H1 (cell line): Measurements from ENCODE around the gene TCF25. TPM values are rescaled to one million over a fixed set of nuclear protein-coding genes. Genes with fewer than 3 reads are reported as not detected.
A peak's percentile ranks its signal among the peaks of the same experiment; 100 is the strongest.

ENCODE experiments used
- CTCF ChIA-PET: fragments of 300-600 bp; sonication (Branson Sonifier 250); formaldehyde crosslinking; loops from one replicate; lab custom pipeline; 2021; ENCODE audit not compliant: partially characterized antibody; lab: Charles Lee
- POLR2A ChIA-PET: fragments of 300-600 bp; sonication (Branson Sonifier 250); formaldehyde crosslinking; loops from one replicate; lab custom pipeline; 2021; ENCODE audit warnings: inconsistent platforms; ENCODE audit not compliant: partially characterized antibody; lab: Charles Lee
- DNase-seq, 2 experiments: peaks; one replicate each; pipeline versions ENCODE4 v3.0.0 to v3.0.0-alpha.2; 2010 to 2022; ENCODE audit warnings: low spot score in 2 of 2, low read depth in 1 of 2, mixed read lengths in 1 of 2
- FAIRE-seq: peaks from 2 replicates; lab custom pipeline; 2011; peaks lifted over from hg19 to GRCh38; lab: Jason Lieb, UNC
- H2AFZ ChIP-seq: 2 replicates; pipeline ENCODE4 v1.8.1; 2012; ENCODE audit warnings: low read length, inconsistent platforms
- H2AK5ac ChIP-seq: 2 replicates; pipeline ENCODE4 v1.6.1; 2013; ENCODE audit warnings: low read depth, low read length
- H2BK120ac ChIP-seq: replicated peaks from 2 replicates; pipeline ENCODE3; 2013; ENCODE audit warnings: low read depth, low read length, inconsistent platforms
- H2BK12ac ChIP-seq: 2 replicates; pipeline ENCODE4 v1.6.1; 2013; ENCODE audit warnings: low read depth, low read length
- H2BK15ac ChIP-seq: 2 replicates; pipeline ENCODE4 v1.6.1; 2013; ENCODE audit warnings: low read length
- H2BK20ac ChIP-seq: 2 replicates; pipeline ENCODE4 v1.6.1; 2013; ENCODE audit warnings: low read length
- H2BK5ac ChIP-seq: 2 replicates; pipeline ENCODE4 v1.6.1; 2013; ENCODE audit warnings: low read depth, low read length
- H3K14ac ChIP-seq: 2 replicates; pipeline ENCODE4 v1.6.1; 2013; ENCODE audit warnings: inconsistent platforms; ENCODE audit not compliant: insufficient read length
- H3K18ac ChIP-seq: 2 replicates; pipeline ENCODE4 v1.6.1; 2013; ENCODE audit warnings: low read length; ENCODE audit errors: extremely low read depth
- H3K23ac ChIP-seq: 2 replicates; pipeline ENCODE4 v1.6.1; 2013; ENCODE audit warnings: inconsistent platforms; ENCODE audit not compliant: insufficient read length
- H3K23me2 ChIP-seq: 2 replicates; pipeline ENCODE4 v1.6.1; 2013; ENCODE audit warnings: low read depth, low read length
- H3K27ac ChIP-seq: 2 replicates; pipeline ENCODE4 v1.6.1; 2011; ENCODE audit warnings: low read depth, low read length, inconsistent platforms
- H3K27me3 ChIP-seq, 4 experiments: replicated peaks in 1 of 4; 1 replicate in 1 of 4; 2 replicates in 3 of 4; pipeline versions ENCODE4 v1.6.1 to v1.8.1; 2011 to 2013; ENCODE audit warnings: low read length in 3 of 4, mild to moderate bottlenecking in 3 of 4, inconsistent platforms in 2 of 4, mixed read lengths in 2 of 4, moderate library complexity in 1 of 4; ENCODE audit not compliant: control insufficient read depth in 3 of 4, insufficient read depth in 3 of 4; ENCODE audit errors: extremely low read depth in 1 of 4
- H3K36me3 ChIP-seq, 4 experiments: 2 replicates each; pipeline versions ENCODE4 v1.6.1 to v1.8.1; 2011 to 2013; ENCODE audit warnings: mild to moderate bottlenecking in 4 of 4, low read length in 3 of 4, moderate library complexity in 2 of 4, control low read depth in 1 of 4, inconsistent platforms in 1 of 4; ENCODE audit not compliant: insufficient read depth in 4 of 4, control insufficient read depth in 2 of 4
- H3K4ac ChIP-seq: replicated peaks from 2 replicates; pipeline ENCODE3; 2013; ENCODE audit warnings: low read length, low read depth, mixed read lengths, inconsistent platforms; ENCODE audit not compliant: insufficient read length
- H3K4me1 ChIP-seq, 4 experiments: replicated peaks in 1 of 4; 1 replicate in 1 of 4; 2 replicates in 3 of 4; pipeline versions ENCODE4 v1.6.1 to v1.8.1; 2011 to 2013; ENCODE audit warnings: low read length in 3 of 4, inconsistent platforms in 2 of 4, mixed read lengths in 1 of 4; ENCODE audit not compliant: insufficient read depth in 4 of 4, control insufficient read depth in 3 of 4
- H3K4me2 ChIP-seq, 2 experiments: 2 replicates each; pipeline versions ENCODE4 v1.6.1 to v1.8.1; 2011 to 2013; ENCODE audit warnings: low read depth in 2 of 2, low read length in 2 of 2, control low read depth in 1 of 2, inconsistent platforms in 1 of 2, mild to moderate bottlenecking in 1 of 2; ENCODE audit not compliant: insufficient read depth in 1 of 2
- H3K4me3 ChIP-seq, 4 experiments: fragments of 200-600, 300-600 bp in 1 of 4; sonication (generic), shearing (Covaris generic), sonication (Bioruptor Twin) in 1 of 4; 2 replicates each; pipeline versions ENCODE4 v1.5.1 to v1.8.1; 2011 to 2016; ENCODE audit warnings: low read length in 4 of 4, low read depth in 3 of 4, control low read depth in 2 of 4, inconsistent platforms in 2 of 4, mild to moderate bottlenecking in 2 of 4, mixed read lengths in 1 of 4, moderate library complexity in 1 of 4; ENCODE audit not compliant: insufficient read depth in 2 of 4; ENCODE audit errors: extremely low read depth in 1 of 4
- H3K56ac ChIP-seq: replicated peaks from 2 replicates; pipeline ENCODE3; 2013; ENCODE audit warnings: low read depth, mild to moderate bottlenecking, mixed read lengths, low read length, inconsistent platforms; ENCODE audit not compliant: insufficient read length
- H3K79me1 ChIP-seq: 2 replicates; pipeline ENCODE4 v1.6.1; 2013; ENCODE audit warnings: low read depth, low read length, control low read depth
- H3K79me2 ChIP-seq, 2 experiments: 2 replicates each; pipeline versions ENCODE4 v1.6.1 to v1.8.1; 2012 to 2013; ENCODE audit warnings: low read length in 2 of 2, mild to moderate bottlenecking in 2 of 2, inconsistent platforms in 1 of 2; ENCODE audit not compliant: insufficient read depth in 2 of 2, control insufficient read depth in 1 of 2
- H3K9ac ChIP-seq, 4 experiments: replicated peaks in 1 of 4; 1 replicate in 1 of 4; 2 replicates in 3 of 4; pipeline versions ENCODE4 v1.6.1 to v1.8.1; 2011 to 2013; ENCODE audit warnings: low read depth in 3 of 4, low read length in 3 of 4, control low read depth in 2 of 4, mild to moderate bottlenecking in 2 of 4, moderate library complexity in 2 of 4, inconsistent platforms in 1 of 4; ENCODE audit errors: extremely low read depth in 1 of 4
- H3K9me3 ChIP-seq, 2 experiments: 2 replicates each; pipeline versions ENCODE4 v1.6.1 to v1.8.1; 2012 to 2013; ENCODE audit warnings: mild to moderate bottlenecking in 2 of 2, moderate library complexity in 2 of 2, control low read depth in 1 of 2, inconsistent platforms in 1 of 2, low read depth in 1 of 2, low read length in 1 of 2, mixed read lengths in 1 of 2; ENCODE audit not compliant: insufficient read depth in 2 of 2
- H4K20me1 ChIP-seq, 2 experiments: replicated peaks in 1 of 2; 2 replicates each; pipeline versions ENCODE3 to v1.8.1; 2011 to 2013; ENCODE audit warnings: inconsistent platforms in 2 of 2, low read length in 2 of 2, mild to moderate bottlenecking in 1 of 2; ENCODE audit not compliant: insufficient read depth in 2 of 2, control insufficient read depth in 1 of 2
- H4K5ac ChIP-seq: 2 replicates; pipeline ENCODE4 v1.6.1; 2013; ENCODE audit warnings: low read length, low read depth, mixed read lengths, inconsistent platforms; ENCODE audit not compliant: insufficient read length
- H4K8ac ChIP-seq: 2 replicates; pipeline ENCODE4 v1.8.0; 2013; ENCODE audit warnings: mild to moderate bottlenecking, moderate library complexity, low read length, inconsistent platforms; ENCODE audit not compliant: insufficient read depth; ENCODE audit errors: extremely low read depth
- H4K91ac ChIP-seq: replicated peaks from 2 replicates; pipeline ENCODE3; 2013; ENCODE audit warnings: low read length, mixed read lengths, inconsistent platforms; ENCODE audit not compliant: insufficient read length
- BACH1 ChIP-seq: IDR thresholded peaks from 2 replicates; pipeline ENCODE4 v1.6.1; 2012; ENCODE audit warnings: low read length, improper control_type of control experiment
- BRCA1 ChIP-seq: IDR thresholded peaks from 2 replicates; pipeline ENCODE4 v1.6.1; 2012; ENCODE audit warnings: low read depth, low read length, improper control_type of control experiment
- CBX8 ChIP-seq: fragments of 300-800, 300-1000 bp; sonication (generic); IDR thresholded peaks from 2 replicates; pipeline ENCODE4 v1.7.1; 2016; ENCODE audit warnings: low read depth, low read length, borderline replicate concordance
- CTBP2 ChIP-seq: IDR thresholded peaks from 2 replicates; pipeline ENCODE4 v1.7.0; 2011; ENCODE audit warnings: borderline replicate concordance, mild to moderate bottlenecking, moderate library complexity, mixed read lengths, low read length; ENCODE audit not compliant: insufficient read depth, insufficient read length
- KDM5A ChIP-seq: fragments of 200-600 bp; IDR thresholded peaks from 2 replicates; pipeline ENCODE4 v1.7.1; 2012; ENCODE audit warnings: mild to moderate bottlenecking, low read length, inconsistent platforms, mixed read lengths
- POLR2AphosphoS5 ChIP-seq: IDR thresholded peaks from 2 replicates; pipeline ENCODE4 v1.6.1; 2011; ENCODE audit warnings: low read depth, low read length
- POU5F1 ChIP-seq: IDR thresholded peaks from 2 replicates; pipeline ENCODE4 v1.6.1; 2011; ENCODE audit warnings: low read depth, mild to moderate bottlenecking, low read length, moderate library complexity
- RXRA ChIP-seq: IDR thresholded peaks from 2 replicates; pipeline ENCODE4 v1.6.1; 2011; ENCODE audit warnings: low read depth, mild to moderate bottlenecking, low read length, moderate library complexity; ENCODE audit not compliant: insufficient read depth
- SIN3A ChIP-seq, 2 experiments: IDR thresholded peaks in 1 of 2; conservative IDR thresholded peaks in 1 of 2; 2 replicates each; pipeline ENCODE4 v1.6.1; 2011 to 2012; ENCODE audit warnings: low read length in 2 of 2, improper control_type of control experiment in 1 of 2, low read depth in 1 of 2, mild to moderate bottlenecking in 1 of 2
- SP1 ChIP-seq: IDR thresholded peaks from 2 replicates; pipeline ENCODE4 v1.6.1; 2011; ENCODE audit warnings: low read depth, low read length
- SP2 ChIP-seq: IDR thresholded peaks from 2 replicates; pipeline ENCODE4 v1.6.1; 2012; ENCODE audit warnings: mild to moderate bottlenecking, low read length, inconsistent platforms
- WGBS, 2 experiments: shearing (Covaris generic) in 1 of 2; methylation state at CpG; one replicate each; pipeline versions ENCODE4 v1.1.6 to v1.1.7; 2013 to 2015; ENCODE audit warnings: low lambda C conversion rate in 2 of 2, mixed read lengths in 2 of 2, inconsistent platforms in 1 of 2, low coverage in 1 of 2, missing lambda C conversion rate in 1 of 2; ENCODE audit not compliant: insufficient replicate concordance in 2 of 2, insufficient coverage in 1 of 2, insufficient read length in 1 of 2; ENCODE audit errors: extremely low coverage in 1 of 2, missing lambda C conversion rate in 1 of 2; 5-methylcytosine and 5-hydroxymethylcytosine counted together
- polyA plus RNA-seq, 7 experiments: library from polyadenylated mRNA; depleted of rRNA in 3 of 7; stranded (reverse) in 5 of 7; unstranded in 2 of 7; fragments of >200 nt in 5 of 7; fragments of 200-250 nt in 2 of 7; gene quantifications; 1 replicate in 5 of 7; 2 replicates in 1 of 7; 4 replicates in 1 of 7; pipeline versions ENCODE4 v1.2.1 to v1.2.3, GENCODE V29; 2011 to 2013; ENCODE audit warnings: missing spikeins in 2 of 7, mixed read lengths in 2 of 7
- total RNA-seq: library from RNA; stranded (reverse); fragmentation: NEBNext Ultra II Directional; extraction: Animal tissue kit (Norgen Biotek cat#: 25700); gene quantifications from 2 replicates; pipeline ENCODE4 v1.2.1, GENCODE V29; 2021

The TCF25 gene
- total and polyA plus RNA-seq, 2 of the 8 experiments (the other 6 are each of a cell fraction or from before 2014, with no cell fraction given): 78.1 to 102 TPM

- Histone ChIP-seq H3K14ac (no peak overlapping the region), H3K4ac (no peak overlapping the region), H3K27ac (no peak overlapping the region), H2BK5ac (no peak overlapping the region), H3K4me3 (peak overlapping the region in 3 of 4 experiments; percentile 57 to 95 (median 73); a peak in 5 of 8 replicates), H2AK5ac (no peak overlapping the region), H3K27me3 (peaks cover 0 to 8% (median 5%) of the 10 kb centered on the region in 4 experiments; a peak in 4 of 7 replicates), H2BK120ac (no peak overlapping the region), H3K9me3 (no peaks in the 10 kb centered on the region), H3K79me1 (peaks cover 6% of the 10 kb centered on the region; the same call in 1 of the 2 replicates), H3K23me2 (peaks cover 22% of the 10 kb centered on the region), H3K56ac (no peak overlapping the region), H2BK15ac (no peak overlapping the region), H2AFZ (no peak overlapping the region), H3K4me2 (peak overlapping the region; percentile 82 to 96), H3K79me2 (peaks cover 0 to 5% of the 10 kb centered on the region in 2 experiments; a peak in 2 of 4 replicates), H3K4me1 (peaks cover 0 to 32% (median 20%) of the 10 kb centered on the region in 4 experiments; a peak in 6 of 7 replicates), H2BK20ac (no peak overlapping the region), H3K9ac (no peak overlapping the region), H3K36me3 (peaks cover 0 to 6% (median 0%) of the 10 kb centered on the region in 4 experiments; a peak in 1 of 8 replicates), H4K5ac (no peak overlapping the region), H4K8ac (no peak overlapping the region), H4K20me1 (peaks cover 5 to 14% of the 10 kb centered on the region in 2 experiments), H3K23ac (no peak overlapping the region), H2BK12ac (no peak overlapping the region), H4K91ac (no peak overlapping the region), H3K18ac (no peak overlapping the region)
- 35% methylated on average over 4 of the region's 4 CpGs; no CpG with 5 or more reads in 1 of the 2 experiments for WGBS, 2 experiments
- FAIRE-seq (no peak), DNase-seq (no peak)
- TF ChIP-seq BACH1: no peak
- TF ChIP-seq CTBP2: no peak
- no peak for TF ChIP-seq POU5F1
- TF ChIP-seq POLR2AphosphoS5: no peak
- no peak for TF ChIP-seq SP1
- no peak for TF ChIP-seq SIN3A (conservative IDR thresholded peaks at IDR 0.05 in 1 of 2, IDR thresholded peaks at IDR 0.05 in 1 of 2; ENCODE audit: low read depth in 1 of 2, low read length in 2 of 2)
- no peak for TF ChIP-seq BRCA1
- TF ChIP-seq SP2: no peak
- no peak for TF ChIP-seq CBX8
- no peak for TF ChIP-seq KDM5A
- TF ChIP-seq RXRA: no peak
- CTCF ChIA-PET: interaction anchor here (0.9 to 8.7 kb wide), 5 partner anchors 9 to 224 kb away, joined by 3 to 70 read pairs (median 4); partner anchors contain the start of gene DEF8
- POLR2A ChIA-PET: interaction anchor here (0.8 to 6.5 kb wide), 15 partner anchors 9 to 213 kb away, joined by 3 to 71 read pairs (median 4); partner anchors contain the start of genes DBNDD1, DEF8 and TCF25
These were observed 51.5 kb downstream of the TCF25 start for GRCh38 chr16:89924925-89925307.
